GM12872 (cell line): ENCODE data around the gene ZNF544.

Experiments
- TF ChIP-seq, protein P1 (sequence below): IDR thresholded peaks from 3 replicates; pipeline ENCODE4 v1.5.1; 2011; ENCODE audit warnings: low read depth, mild to moderate bottlenecking, low read length, moderate library complexity; ENCODE audit not compliant: insufficient read depth

ZNF544 gene

DNA sequence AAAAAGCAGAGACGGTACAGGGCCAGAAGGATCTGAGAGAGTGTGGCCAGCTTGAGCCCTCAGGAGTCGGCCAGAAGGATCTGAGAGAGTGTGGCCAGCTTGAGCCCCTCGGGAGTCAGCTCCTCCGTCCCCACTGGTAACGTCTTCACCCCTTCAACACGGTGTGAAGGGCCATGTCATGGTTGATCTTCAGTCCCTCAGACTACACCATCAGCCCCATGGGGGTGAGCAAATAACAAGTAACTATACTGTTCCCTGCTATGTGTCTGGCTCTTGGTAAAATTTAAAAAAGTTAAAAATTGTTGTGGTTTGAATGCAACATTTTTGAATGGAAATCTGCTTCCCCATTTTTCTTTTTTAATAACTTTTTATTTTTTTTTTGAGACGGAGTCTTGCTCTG lies 48.5 kb downstream of the ZNF544 start:
- TF ChIP-seq, protein P1, sequence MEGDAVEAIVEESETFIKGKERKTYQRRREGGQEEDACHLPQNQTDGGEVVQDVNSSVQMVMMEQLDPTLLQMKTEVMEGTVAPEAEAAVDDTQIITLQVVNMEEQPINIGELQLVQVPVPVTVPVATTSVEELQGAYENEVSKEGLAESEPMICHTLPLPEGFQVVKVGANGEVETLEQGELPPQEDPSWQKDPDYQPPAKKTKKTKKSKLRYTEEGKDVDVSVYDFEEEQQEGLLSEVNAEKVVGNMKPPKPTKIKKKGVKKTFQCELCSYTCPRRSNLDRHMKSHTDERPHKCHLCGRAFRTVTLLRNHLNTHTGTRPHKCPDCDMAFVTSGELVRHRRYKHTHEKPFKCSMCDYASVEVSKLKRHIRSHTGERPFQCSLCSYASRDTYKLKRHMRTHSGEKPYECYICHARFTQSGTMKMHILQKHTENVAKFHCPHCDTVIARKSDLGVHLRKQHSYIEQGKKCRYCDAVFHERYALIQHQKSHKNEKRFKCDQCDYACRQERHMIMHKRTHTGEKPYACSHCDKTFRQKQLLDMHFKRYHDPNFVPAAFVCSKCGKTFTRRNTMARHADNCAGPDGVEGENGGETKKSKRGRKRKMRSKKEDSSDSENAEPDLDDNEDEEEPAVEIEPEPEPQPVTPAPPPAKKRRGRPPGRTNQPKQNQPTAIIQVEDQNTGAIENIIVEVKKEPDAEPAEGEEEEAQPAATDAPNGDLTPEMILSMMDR = no peak

DNA sequence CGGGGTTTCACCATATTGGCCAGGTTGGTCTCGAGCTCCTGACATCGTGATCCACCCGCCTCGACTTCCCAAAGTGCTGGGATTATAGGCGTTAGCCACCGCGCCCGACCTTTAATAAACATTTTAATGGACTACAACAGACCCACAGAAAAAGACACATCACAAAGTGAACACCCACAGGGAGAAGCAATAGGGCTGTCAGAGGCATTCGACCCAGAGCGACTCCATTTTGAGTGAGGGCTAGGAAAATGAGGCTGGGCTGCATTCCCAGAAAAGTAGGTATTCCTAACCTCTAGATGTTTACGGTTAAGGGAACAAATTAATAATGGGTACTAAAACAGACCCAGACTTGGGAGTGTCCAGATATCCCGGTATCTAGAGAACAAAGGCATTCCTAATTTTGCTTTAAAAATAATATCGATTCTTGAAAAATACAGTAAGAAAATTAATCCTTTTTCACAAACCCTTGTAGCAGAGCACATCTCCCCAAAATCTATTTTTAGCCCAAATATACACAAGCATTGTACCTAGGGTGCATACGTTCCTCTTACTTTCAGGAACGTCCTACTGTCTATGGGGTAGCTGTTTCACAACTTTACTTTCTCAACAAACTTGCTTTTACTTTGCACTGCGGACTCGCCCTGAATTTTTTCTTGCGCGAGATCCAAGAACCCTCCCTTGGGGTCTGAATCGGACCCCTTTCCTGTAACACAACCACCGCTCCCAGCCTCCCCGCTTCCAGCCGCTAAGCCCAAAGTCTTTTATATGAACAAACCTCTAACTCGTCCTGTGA lies 49.2 kb downstream of the ZNF544 start:
- TF ChIP-seq, protein P1 = no peak

DNA sequence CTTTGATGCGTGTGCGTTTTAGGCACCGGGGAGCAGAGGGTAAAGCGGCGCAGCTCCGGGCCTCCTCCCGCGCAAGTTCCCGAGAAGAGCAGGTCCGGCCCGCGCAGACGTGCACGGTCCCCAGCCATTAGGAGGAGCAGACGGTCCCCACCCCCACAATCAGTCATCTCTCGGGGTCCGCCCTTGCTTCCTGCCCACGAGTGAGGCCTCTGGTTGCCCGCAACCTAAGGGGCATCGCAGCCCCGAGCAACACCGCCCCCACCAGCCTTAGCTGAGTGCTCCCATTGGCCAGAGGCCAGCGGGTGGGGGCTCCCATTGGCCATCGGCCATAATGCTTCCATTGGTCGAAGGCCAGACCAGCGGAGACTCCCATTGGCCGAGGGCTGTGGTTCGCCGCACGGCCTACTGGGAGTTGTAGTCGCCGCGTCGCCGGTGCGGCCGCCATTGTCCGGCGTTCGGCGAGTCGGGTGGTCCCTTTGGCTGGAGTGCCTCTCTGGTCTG lies 49.9 kb downstream of the ZNF544 start, which contains the start of gene ZNF8:
TSS of gene ZNF8 (plus strand) at position 415 of the 501 bp plus-strand sequence. CDS start 127 bp downstream, outside the sequence.
- TF ChIP-seq, protein P1 = no peak

- TF ChIP-seq, protein P1 = no peak
Observed at GRCh38 chr19:58279042-58279924, 50.6 kb downstream of the ZNF544 start.

DNA sequence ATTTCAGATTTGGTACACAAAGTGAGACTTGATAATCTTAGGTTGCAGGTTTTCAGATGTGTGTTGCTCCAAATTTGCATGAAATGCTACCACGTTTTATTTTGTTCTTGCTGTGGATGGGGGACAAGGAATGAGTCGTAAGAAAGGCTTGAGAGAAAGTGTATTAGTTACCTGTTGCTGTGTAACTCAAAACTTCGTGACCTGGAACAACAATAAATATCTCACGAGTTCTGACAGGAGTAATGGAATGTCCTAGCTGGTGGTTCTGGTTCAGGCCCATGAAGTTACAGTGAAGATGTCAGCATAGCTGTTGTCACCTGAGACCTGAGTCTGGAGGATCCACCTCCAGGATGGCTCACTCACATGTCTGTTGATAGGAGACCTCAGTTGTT lies 51.2 kb downstream of the ZNF544 start:
- TF ChIP-seq, protein P1 = no peak

GRCh38 chr19:58284199-58284598 lies 55.5 kb downstream of the ZNF544 start:
- TF ChIP-seq, protein P1 = no peak

- TF ChIP-seq, protein P1 = no peak
Observed at GRCh38 chr19:58291943-58292342, 63.2 kb downstream of the ZNF544 start.
